HG03159 (cell line): Measurements from ENCODE around the gene DYNLT2.

Experiments
- ATAC-seq: cut with Tn5 transposase; IDR thresholded peaks from one replicate; pipeline ENCODE4 v1.9.1; 2021; ENCODE audit warnings: mild to moderate bottlenecking, moderate library complexity; ENCODE audit not compliant: unreplicated experiment

DYNLT2 gene

DNA sequence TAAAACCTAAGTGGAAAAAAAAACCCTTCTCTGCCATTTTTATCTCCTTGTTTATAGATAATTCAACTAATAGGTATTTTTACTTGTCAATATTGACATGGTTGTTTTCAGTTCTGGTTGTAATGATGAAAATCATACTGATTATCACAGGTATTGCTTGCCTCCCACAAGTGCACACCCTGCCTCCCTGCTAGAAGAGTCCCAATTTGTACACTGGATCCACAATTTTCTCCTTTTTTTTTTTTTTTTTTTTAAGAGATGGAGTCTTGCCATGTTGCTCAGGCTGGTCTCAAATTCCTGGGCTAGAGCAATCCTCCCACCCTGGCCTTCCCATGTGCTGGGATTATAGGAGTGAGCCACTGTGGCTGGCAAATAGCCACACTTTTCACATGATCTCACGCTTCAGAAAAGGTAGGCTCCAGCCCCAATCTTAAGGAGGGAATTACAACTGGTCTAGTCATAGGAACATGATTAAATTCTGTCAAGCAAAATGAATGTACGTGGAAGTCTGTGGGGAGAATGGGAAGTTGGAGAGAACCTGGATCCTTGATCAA is 12.3 kb downstream of the DYNLT2 start:
- ATAC-seq: no peak

DNA sequence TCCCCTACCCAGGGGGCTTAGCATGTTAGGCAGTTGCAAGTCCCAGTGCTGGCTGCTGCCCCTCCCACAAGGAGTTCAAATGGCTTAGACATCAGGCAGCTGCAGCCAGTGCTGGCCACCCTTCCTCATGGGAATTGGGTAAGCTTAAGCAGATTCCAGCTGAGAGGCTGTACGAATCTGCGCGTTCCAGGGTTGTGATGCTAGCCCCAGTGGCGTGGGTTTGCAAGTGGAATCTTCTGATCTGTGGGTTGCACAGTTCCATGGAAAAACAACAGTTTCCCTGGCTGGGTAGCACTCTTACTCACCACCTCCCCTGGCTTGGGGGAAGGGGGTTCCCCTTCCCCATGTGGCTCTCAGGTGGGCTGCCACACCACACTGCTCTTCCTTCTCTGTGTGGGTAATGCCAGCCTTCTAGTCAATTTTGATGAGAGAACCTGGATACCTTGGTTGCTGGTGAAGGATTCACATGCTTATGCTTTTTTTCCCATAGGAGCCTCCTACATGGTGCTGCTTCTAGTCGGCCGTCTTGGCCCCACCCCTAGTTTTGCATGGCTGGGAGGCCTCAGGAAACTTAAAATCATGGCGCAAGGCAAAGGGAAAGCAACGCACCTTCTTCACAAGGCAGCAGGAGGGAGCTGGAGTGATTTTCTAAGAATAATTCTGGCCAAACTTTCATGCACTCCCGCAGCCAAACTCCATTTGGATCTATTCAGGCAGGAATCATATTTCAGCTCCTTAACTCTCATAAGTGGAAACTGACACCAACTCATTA is 13.0 kb downstream of the DYNLT2 start:
- ATAC-seq: no peak

DNA sequence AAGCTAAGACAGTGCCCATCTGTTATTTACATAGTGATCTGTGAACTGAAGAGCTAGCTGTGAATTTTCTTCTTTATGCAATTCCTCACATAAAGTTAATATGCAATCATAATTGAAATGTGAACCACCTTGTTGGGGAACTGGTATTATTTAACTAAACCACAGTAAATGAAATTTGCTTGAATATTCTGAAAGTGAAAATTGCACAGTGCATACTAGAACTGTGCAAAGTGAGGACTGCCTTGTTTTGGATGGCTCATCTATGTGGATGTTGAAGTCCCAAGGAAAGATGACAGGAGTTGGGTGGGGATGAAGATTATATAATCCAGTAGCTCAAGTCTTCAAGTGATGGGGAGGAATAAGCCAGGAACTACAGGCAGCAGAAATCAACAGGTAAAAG is 21.4 kb downstream of the DYNLT2 start:
- ATAC-seq: no peak

DNA sequence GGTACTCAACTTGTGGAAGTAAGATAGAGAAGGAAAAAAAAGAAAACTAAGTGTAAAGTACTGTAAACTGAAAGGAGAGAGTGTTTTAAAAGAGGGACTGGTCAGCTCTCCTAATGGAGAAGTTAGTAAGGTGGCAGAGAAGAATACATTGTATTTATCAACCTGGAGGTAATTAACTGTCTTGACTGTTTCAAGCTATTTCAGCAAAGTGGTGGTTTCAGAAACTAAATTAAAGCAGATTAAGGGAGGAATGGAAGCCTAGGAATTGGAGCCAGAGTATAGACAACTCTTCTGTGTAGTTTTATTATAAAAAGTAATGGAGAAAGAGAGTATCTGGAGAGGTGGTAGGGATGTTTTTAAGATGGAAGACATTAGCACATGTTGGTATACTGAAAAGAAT is 24.4 kb downstream of the DYNLT2 start:
- no peak for ATAC-seq

DNA sequence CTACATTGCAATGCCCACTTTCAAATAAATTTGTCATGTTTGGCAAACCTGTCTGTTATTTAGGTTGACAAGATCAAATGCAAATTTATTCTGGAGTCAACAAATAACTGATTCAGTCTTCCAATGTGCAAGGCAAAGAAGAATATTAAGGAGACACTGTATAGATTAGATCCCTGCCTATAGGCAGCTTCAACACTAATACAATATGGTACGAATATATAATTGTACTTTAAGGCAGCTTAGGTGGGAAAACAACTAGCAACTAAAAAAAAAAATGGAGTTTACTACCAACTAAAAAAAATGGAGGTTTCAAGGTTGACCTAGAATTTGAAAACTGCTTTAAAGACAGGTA is 25.3 kb downstream of the DYNLT2 start:
- ATAC-seq: no peak

DNA sequence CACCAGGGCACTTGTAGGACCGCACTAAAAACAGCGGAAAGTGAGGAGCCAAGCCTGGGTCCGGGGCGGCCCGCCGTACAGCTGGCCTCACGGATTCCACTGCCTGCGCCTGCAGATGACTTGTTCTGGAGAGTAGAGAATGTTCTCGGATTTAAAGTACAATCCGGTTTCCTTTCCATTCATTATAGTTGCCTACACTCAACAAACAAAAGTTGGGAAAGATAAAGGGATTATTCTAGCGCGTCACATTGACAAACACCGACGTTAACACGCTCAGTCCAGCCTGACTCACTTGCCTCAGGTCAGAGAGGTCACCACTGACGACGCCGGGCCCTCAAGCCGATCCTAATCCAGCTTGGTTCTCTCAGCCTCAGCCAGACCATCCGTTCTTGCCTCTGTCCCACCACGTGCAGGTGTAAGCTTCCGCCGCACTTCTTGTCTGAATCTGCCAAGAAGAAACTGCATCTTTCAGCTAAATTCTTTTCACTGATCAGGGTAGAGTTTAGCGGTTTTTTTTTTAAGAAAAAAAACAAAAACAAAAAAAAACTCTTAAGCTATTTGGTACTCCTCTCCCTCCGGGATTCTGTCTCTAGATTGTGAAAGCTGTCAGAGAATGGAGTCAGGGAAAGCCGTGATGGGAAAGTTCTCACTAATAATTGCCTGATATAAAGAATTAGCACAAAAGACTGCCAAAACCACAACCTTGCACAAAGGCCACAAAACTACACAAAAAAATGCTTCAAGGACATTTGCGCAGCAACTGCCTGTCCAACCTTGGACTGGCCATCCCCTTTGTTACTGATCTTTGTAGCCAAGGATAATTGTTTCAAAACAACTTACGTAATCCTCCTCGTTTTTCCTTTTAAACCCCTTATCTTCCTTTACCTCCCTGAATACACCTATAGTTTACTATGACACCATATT is 26.0 kb downstream of the DYNLT2 start:
- peak; percentile 14 for ATAC-seq

DNA sequence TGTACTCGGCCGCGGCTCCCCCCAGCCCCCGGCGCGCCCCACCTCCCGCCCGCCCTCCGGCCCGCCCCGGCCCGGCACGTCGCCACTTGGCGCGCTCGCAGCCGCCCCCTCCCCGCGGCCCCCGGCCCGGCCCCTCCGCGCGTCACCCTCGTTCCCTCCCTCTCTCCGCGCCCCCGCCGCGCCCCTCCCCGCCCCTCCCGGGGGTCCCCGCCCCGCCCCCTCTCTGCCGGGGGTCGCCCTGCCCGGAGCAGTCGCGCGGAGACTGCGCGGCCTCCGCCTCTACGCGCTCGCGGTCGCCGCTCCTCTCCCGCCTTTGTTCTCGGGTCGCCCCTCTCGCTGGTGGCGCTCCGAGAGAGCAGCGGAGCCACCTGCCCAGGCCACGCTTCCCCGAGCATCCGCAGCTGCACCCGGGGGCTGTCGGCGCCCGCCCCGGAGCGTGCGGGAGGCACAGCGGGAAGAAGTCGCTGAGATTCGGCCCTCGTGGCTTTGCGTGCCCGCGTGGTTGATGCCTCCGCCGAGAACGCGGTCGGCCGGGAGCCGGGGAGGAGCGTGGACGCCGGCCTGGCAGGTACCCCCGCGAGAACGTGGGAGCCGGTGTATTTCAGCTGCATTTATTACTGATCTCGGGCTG is 26.8 kb downstream of the DYNLT2 start, which contains the start of gene PHF10:
PHF10 (minus strand) TSS at position 7 of the 631 bp plus-strand sequence. CDS start 569 bp downstream, outside the sequence.
- peak; percentile 42 for ATAC-seq

DNA sequence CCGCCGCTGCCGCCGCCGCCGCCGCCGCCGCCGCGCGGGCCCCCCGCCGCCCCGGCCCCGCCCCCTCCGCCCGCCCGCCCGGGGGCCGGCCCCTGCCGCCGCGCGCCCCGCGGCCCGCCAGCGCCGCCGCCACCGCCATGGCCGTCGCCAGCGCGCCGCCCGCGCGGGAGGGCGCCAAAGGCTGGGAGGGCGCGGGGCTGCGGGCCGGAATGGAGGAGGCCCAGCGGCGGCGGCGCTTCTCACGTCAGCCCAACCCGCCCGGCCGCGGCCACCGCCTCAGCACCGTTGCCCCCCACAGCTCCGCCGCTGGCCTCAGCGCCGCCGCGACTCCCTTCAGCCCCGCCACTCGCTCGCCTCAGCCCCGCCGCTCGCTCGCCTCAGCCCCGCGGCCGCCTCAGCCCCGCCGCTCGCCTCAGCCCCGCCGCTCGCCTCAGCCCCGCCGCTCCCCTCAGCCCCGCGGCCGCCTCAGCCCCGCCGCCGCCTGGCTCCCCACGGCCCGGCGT is 27.3 kb downstream of the DYNLT2 start:
- ATAC-seq: peak; percentile 45

DNA sequence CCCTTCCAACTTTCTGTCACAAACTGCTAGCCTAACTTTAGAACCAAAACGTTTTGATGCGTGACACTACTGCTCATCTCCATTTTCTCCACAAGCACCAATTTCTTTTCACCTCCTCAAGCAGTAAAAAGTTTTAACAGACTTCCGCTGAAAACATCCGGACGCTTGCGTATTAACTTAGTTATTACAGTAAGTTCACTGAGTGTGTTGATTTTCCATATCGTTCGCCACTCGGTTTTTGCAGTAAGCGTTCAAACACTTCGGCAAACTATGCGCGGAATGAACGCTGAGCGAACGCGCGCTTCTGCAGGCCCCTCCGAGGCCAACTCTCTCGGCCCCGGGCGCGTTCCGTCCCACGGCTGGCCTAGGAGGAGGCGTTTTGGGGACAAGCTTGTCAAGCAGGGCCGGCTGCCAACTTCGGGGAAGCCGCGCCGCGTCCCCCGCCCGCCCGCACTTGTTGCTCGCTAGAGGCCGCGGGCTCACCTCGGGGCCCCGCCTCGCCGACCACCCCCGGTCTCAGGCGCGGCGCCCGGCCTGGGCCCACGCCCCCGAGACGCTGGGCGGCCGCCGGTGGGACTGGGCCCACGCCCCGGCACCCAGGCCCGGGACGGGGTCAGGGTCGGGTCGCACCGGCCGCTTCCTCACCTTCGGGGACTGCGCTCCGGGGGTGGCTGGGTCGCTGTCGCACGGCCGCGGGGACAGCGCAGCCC is 28.0 kb downstream of the DYNLT2 start:
- peak; percentile 41 for ATAC-seq

DNA sequence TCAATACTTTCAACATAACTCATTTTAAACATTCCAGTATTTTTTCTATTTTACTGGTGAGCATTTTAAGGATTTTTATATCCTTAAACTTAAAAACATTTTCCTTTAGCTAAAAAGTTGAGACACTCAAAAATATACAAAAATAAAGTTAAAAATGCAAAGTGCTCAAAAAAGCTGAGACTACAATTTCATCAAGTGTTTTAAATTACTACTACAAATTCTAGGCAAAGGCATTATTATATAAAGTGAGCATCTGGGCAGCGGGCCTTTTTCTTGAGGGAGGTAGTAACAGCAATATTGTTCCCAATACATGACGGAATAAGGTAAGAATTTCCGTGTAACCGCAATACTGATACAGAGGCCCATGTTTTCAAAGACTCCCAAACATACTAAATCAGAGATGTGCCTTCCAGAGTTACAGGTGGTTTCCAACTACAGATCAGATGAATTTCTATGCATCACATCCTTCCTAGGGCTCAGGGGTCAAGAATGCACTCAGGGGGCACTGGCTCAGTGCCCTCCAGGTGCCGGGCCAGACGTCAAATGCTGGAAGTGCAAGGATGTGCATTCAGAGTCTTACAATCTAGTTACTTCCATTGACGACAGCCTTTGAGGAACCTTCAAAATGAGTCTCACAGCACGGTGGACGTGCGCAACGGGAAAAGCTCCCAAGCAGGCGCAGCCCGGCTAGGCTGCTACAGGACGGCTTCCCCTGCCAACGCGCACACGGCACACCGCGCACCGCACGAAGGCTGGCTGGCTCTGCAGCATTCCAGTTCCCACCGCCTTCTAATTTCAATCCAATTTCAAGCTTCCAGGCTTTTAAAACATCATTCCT is 28.8 kb downstream of the DYNLT2 start:
- peak; percentile 7 for ATAC-seq

DNA sequence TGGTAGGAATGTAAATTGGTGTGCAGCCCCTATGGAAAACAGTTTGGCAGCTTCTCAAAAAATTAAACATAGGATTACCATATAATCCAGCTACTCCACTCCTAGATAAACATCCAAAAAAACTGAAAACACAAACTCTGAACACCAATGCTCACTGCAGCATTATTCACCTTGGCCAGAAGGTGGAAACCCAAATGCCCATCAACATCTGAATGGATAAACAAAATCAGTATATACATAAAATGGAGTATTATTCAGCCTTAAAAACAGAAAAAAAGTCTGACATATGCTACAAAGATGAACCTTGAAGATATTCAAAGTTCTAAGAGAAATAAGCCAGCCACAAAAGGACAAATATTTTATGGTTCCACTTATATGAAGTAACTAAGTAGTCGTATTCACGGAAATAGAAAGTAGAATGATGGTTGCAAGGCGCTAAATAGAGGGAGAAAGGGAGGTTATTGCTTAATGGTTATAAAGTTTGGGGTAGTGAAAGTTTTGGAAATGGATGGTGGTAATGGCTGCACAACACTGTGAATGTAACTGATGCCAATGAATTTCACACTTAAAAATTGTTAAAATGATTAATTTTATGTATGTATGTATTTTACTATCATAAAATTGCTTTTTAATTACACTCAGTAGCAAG is 31.0 kb downstream of the DYNLT2 start:
- ATAC-seq: no peak

DNA sequence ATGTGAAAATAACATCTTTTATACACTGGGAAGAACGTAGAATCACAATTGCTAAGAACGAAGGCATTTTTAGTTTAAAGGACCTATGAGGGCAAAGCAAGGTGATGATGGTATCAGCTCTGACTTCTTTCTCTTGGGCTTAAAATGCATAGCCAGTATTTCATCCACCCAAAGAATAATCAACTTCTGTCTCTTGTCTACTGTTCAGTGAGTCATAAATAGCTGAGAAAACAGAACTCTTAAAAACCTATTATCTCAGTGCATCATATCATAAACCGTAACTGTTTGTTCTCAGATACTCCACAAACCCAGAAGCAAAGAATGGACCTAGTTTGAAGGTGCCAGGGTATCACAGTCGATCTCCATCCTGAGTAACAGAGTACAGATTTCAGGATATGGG is 32.3 kb downstream of the DYNLT2 start:
- ATAC-seq: no peak

DNA sequence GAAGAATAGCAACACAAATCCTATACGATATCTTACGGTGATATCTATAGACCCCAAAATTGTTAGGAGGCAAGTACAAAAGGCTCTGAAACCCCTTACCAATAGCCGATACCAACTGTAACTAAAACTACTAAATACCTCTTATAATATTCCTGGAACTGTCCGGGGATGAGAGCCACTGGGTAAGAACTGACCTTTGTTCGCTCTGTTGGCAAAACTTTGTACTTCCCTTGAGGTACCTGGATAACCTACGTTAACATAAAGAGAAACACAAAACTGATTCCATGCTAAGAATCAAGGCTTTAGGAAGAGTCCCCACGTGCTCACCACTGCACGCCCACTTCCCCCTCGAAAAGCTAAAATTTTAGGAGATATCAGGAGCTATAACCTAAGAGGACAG is 36.8 kb downstream of the DYNLT2 start:
- ATAC-seq: no peak

DNA sequence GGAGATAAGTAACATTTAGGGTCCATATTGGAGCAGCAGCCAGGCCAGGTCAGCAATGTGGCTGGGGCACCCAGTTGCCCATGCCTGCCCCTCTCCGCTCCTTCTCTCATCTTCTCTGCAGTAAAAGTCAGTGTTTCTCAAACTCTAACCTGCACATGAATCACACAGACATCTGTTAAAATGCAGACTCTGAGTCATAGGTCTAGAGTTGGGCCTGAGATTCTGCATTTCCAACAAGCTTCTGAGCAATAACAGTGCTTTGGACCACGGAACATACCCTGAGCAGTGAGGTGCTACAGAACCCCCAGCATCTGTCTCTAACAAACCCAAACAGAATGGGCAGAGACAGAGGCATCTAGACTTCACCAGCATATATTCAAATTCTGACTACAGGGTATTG is 37.2 kb downstream of the DYNLT2 start:
- no peak for ATAC-seq

DNA sequence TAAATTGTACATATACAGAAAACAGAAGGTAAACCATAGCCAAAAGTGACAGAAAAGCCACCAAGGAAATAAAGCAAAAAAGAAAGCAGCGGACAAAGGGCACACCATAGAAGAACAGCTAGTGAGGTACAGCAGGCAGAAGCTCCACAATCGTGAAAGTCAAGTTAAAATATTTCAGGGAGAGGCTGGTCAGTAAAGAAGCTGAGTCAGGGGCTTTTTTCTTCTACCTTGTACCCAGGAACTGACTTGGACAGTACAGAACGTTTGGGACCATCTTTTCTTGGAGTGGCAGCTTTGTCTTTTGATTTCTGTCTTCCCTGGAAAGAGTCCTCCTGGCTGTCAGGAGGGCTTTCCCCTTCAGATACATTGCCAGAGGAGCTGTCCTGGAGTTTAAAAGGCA is 41.4 kb downstream of the DYNLT2 start:
- no peak for ATAC-seq

DNA sequence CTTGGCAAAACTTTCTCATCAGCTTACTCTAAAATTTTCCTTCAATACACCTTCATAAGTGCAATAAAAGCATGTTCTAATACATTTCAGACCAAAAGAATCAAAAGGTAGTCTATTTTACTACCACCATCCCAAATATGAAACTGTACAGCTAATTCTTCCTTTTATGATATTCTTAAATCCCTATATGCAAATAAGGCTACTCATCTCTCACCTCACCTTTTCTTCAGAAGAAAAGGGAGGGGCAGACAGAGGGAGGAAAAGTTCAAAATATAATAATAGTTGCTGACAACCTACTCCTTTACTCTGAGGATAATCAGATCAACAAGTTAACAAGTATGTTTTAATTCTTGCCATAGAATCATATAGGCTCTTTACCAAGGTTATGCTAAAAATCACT is 42.1 kb downstream of the DYNLT2 start:
- ATAC-seq: peak; percentile 47

DNA sequence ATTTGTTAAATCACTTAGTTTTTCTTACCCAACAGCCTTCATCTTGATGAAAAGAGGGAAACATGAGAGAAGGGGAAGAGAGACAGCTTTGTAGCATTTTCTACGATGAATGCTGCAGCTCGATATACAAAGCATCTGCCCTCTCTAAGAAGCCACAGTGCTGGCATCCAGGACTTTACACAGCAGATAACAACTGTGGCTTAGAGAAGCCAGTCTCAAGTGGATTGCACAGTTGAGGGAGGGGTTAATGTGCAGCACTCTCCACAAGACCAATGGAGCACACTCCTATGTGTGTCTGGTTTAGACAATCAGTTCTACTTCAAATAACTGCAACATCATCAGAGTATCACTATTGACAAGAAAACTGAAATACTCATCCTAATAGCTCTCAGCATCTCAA is 43.6 kb downstream of the DYNLT2 start:
- no peak for ATAC-seq

DNA sequence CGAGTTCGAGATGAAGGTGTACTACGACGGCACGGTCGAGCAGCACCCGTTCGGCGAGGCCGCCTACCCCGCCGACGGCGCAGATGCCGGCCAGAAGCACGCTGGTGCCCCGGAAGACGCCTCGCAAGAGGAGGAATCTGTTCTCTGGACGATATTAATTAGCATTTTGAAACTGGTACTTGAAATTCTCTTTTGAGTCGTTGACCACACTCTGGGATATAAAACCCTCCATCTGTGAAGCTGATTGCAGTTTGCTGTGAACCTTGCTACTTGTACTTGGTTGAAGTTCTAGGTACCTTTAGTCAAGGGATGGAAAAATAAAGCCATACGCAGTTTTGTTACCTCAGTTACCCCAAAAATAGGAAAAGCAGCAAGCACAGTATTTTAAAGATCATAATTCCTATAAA is 48.5 kb downstream of the DYNLT2 start:
- ATAC-seq: peak; percentile 14
